GM23338 (cell line): Measurements from ENCODE around the gene NIPSNAP3A. TPM values are rescaled to one million over a fixed set of nuclear protein-coding genes. Genes with fewer than 3 reads are reported as not detected.

ENCODE experiments used
- ATAC-seq: fragments of 200-7000 bp; cut with Tn5 transposase; 3 replicates; pipeline ENCODE4 v1.9.1; 2020
- DNase-seq: peaks from one replicate; pipeline ENCODE4 v3.0.0-alpha.2; 2015; ENCODE audit warnings: low spot score
- H2AFZ ChIP-seq: fragments of 200-600 bp; sonication (generic); 2 replicates; pipeline ENCODE4 v1.8.0; 2016; ENCODE audit warnings: antibody characterized with exemption, mild to moderate bottlenecking, moderate library complexity
- H3F3A ChIP-seq: fragments of 200-600 bp; sonication (generic); replicated peaks from 2 replicates; pipeline ENCODE4 v1.8.0; 2017; ENCODE audit warnings: antibody characterized with exemption, mixed run types, low read depth
- H3K27ac ChIP-seq: fragments of 200-600 bp; sonication (generic); 2 replicates; pipeline ENCODE4 v1.6.1; 2016; ENCODE audit warnings: low read depth
- H3K27me3 ChIP-seq: fragments of 200-600 bp; sonication (generic); 2 replicates; pipeline ENCODE4 v1.8.0; 2016; ENCODE audit warnings: mild to moderate bottlenecking, mixed run types, moderate library complexity; ENCODE audit not compliant: insufficient read depth
- H3K36me3 ChIP-seq: fragments of 200-600 bp; sonication (generic); 2 replicates; pipeline ENCODE4 v1.8.0; 2016; ENCODE audit warnings: mild to moderate bottlenecking; ENCODE audit not compliant: insufficient read depth
- H3K4me1 ChIP-seq: fragments of 200-600 bp; sonication (generic); 2 replicates; pipeline ENCODE4 v1.8.0; 2016; ENCODE audit warnings: mild to moderate bottlenecking, moderate library complexity; ENCODE audit not compliant: insufficient read depth
- H3K4me2 ChIP-seq: fragments of 200-600 bp; sonication (generic); 2 replicates; pipeline ENCODE4 v1.7.1; 2017; ENCODE audit warnings: mixed run types
- H3K4me3 ChIP-seq: fragments of 200-600 bp; sonication (generic); 2 replicates; pipeline ENCODE4 v1.6.1; 2016; ENCODE audit warnings: mixed run types
- H3K79me2 ChIP-seq: fragments of 200-600 bp; sonication (generic); replicated peaks from 2 replicates; pipeline ENCODE4 v1.8.0; 2017; ENCODE audit warnings: mild to moderate bottlenecking; ENCODE audit not compliant: insufficient read depth
- H3K9me2 ChIP-seq: fragments of 200-600 bp; sonication (generic); 2 replicates; pipeline ENCODE4 v1.8.0; 2017; ENCODE audit not compliant: insufficient read depth
- H4K20me1 ChIP-seq: fragments of 200-600 bp; sonication (generic); replicated peaks from 2 replicates; pipeline ENCODE4 v1.8.0; 2017; ENCODE audit warnings: mild to moderate bottlenecking; ENCODE audit not compliant: insufficient read depth
- H3K27ac Mint-ChIP-seq: 2 replicates; pipeline ENCODE4 v1.8.0; 2020; ENCODE audit warnings: inconsistent platforms, mild to moderate bottlenecking, moderate library complexity, mixed read lengths
- H3K27me3 Mint-ChIP-seq: 3 replicates; pipeline ENCODE4 v1.8.0; 2022; ENCODE audit warnings: low read depth, mild to moderate bottlenecking, moderate library complexity, mixed read lengths, inconsistent platforms; ENCODE audit not compliant: insufficient read depth, poor library complexity
- H3K36me3 Mint-ChIP-seq: 3 replicates; pipeline ENCODE4 v1.8.0; 2021; ENCODE audit warnings: low read depth, mild to moderate bottlenecking, inconsistent platforms, moderate library complexity, mixed read lengths
- H3K4me1 Mint-ChIP-seq: 3 replicates; pipeline ENCODE4 v1.8.0; 2020; ENCODE audit warnings: mild to moderate bottlenecking, inconsistent platforms, mixed read lengths
- H3K4me3 Mint-ChIP-seq: 3 replicates; pipeline ENCODE4 v1.8.0; 2021; ENCODE audit warnings: moderate library complexity, mild to moderate bottlenecking, inconsistent platforms, mixed read lengths
- H3K9me3 Mint-ChIP-seq: 3 replicates; pipeline ENCODE4 v1.8.0; 2020; ENCODE audit warnings: moderate library complexity, mild to moderate bottlenecking, inconsistent platforms, mixed read lengths
- CREB1 ChIP-seq: fragments of 250-450 bp; sonication (Bioruptor Pico); IDR thresholded peaks from 2 replicates; pipeline ENCODE4 v1.5.0; 2020; ENCODE audit warnings: low read depth, mild to moderate bottlenecking, moderate library complexity
- ETS1 ChIP-seq: IDR thresholded peaks from 2 replicates; pipeline ENCODE4 v1.6.1; 2016; ENCODE audit warnings: antibody characterized with exemption
- EZH2 ChIP-seq: fragments of 200-600 bp; sonication (generic); IDR thresholded peaks from one replicate; pipeline ENCODE4 v1.8.0; 2017; ENCODE audit warnings: antibody characterized with exemption, mild to moderate bottlenecking, low read depth; ENCODE audit not compliant: unreplicated experiment
- EZH2phosphoT487 ChIP-seq: fragments of 200-600 bp; sonication (generic); IDR thresholded peaks from one replicate; pipeline ENCODE4 v1.8.1; 2018; ENCODE audit warnings: antibody characterized with exemption; ENCODE audit not compliant: unreplicated experiment
- JUNB ChIP-seq: IDR thresholded peaks from one replicate; pipeline ENCODE4 v1.6.1; 2016; ENCODE audit warnings: antibody characterized with exemption; ENCODE audit not compliant: unreplicated experiment
- NANOG ChIP-seq: IDR thresholded peaks from 2 replicates; pipeline ENCODE4 v1.6.1; 2016; ENCODE audit warnings: antibody characterized with exemption, borderline replicate concordance
- POLR2AphosphoS5 ChIP-seq: IDR thresholded peaks from 2 replicates; pipeline ENCODE4 v1.6.1; 2016; ENCODE audit warnings: antibody characterized with exemption, low read depth
- STAT1 ChIP-seq: IDR thresholded peaks from one replicate; pipeline ENCODE4 v1.6.1; 2016; ENCODE audit warnings: antibody characterized with exemption; ENCODE audit not compliant: unreplicated experiment
- ZNF114 ChIP-seq: fragments of 250-450 bp; sonication (Bioruptor Pico); IDR thresholded peaks from 2 replicates; pipeline ENCODE4 v1.5.0; 2020; ENCODE audit warnings: mild to moderate bottlenecking, moderate library complexity
- ZNF331 ChIP-seq: fragments of 250-450 bp; sonication (Bioruptor Pico); IDR thresholded peaks from 2 replicates; pipeline ENCODE4 v1.5.0; 2020; ENCODE audit warnings: low read depth, mild to moderate bottlenecking, moderate library complexity
- polyA plus RNA-seq: library from polyadenylated mRNA; unstranded; fragments of >200 nt; fragmentation: Nextera tagmentation; extraction: Ambion mirVana; gene quantifications from 2 replicates; pipeline ENCODE4 v1.2.1, GENCODE V29; 2016
- total RNA-seq: library from RNA; depleted of rRNA; stranded (reverse); fragments of >200 nt; shearing (Covaris generic); gene quantifications from 2 replicates; pipeline ENCODE4 v1.2.3, GENCODE V29; 2014
- TF ChIP-seq, protein P1 (sequence below): fragments of 250-450 bp; sonication (Bioruptor Pico); IDR thresholded peaks from 2 replicates; pipeline ENCODE4 v1.5.0; 2020; ENCODE audit warnings: mild to moderate bottlenecking, moderate library complexity
- TF ChIP-seq, protein P2 (sequence below), 2 experiments: fragments of 200-600 bp in 1 of 2; sonication (generic) in 1 of 2; conservative IDR thresholded peaks; 2 replicates each; pipeline versions ENCODE4 v1.5.1 to v1.6.1; 2016 to 2017; ENCODE audit warnings: antibody characterized with exemption in 2 of 2, low read depth in 2 of 2, mild to moderate bottlenecking in 2 of 2, moderate library complexity in 1 of 2
- TF ChIP-seq, protein P3 (sequence below): IDR thresholded peaks from one replicate; pipeline ENCODE4 v1.6.1; 2018; ENCODE audit warnings: antibody characterized with exemption; ENCODE audit not compliant: unreplicated experiment

The NIPSNAP3A gene
- total and polyA plus RNA-seq, 2 experiments from 2014 or later: 9.6 to 13.0 TPM

GRCh38 chr9:104788251-104788650, 40.8 kb downstream of the NIPSNAP3A start:
- Histone ChIP-seq H3K4me2 (no peak overlapping the region), H3K27ac (no peak overlapping the region), H3K4me1 (no peaks in the 10 kb centered on the region), H3K27me3 (no peaks in the 10 kb centered on the region), H3K36me3 (no peaks in the 10 kb centered on the region), H3K9me2 (no peaks in the 10 kb centered on the region), H3F3A (no peaks in the 10 kb centered on the region), H4K20me1 (no peaks in the 10 kb centered on the region), H3K4me3 (no peak overlapping the region), H3K79me2 (no peaks in the 10 kb centered on the region), H2AFZ (no peak overlapping the region)
- Mint-ChIP-seq H3K4me3 (no peak overlapping the region), H3K27me3 (no peaks in the 10 kb centered on the region), H3K4me1 (no peaks in the 10 kb centered on the region), H3K9me3 (no peaks in the 10 kb centered on the region), H3K36me3 (peaks cover 62% of the 10 kb centered on the region), H3K27ac (no peak overlapping the region)
- no peak for TF ChIP-seq EZH2
- no peak for TF ChIP-seq POLR2AphosphoS5
- no peak for TF ChIP-seq CREB1 (CRISPR knock-in tag)
- TF ChIP-seq ZNF331 (CRISPR knock-in tag): no peak
- no peak for TF ChIP-seq EZH2phosphoT487
- no peak for TF ChIP-seq STAT1
- no peak for TF ChIP-seq ZNF114 (CRISPR knock-in tag)
- TF ChIP-seq, protein P1, sequence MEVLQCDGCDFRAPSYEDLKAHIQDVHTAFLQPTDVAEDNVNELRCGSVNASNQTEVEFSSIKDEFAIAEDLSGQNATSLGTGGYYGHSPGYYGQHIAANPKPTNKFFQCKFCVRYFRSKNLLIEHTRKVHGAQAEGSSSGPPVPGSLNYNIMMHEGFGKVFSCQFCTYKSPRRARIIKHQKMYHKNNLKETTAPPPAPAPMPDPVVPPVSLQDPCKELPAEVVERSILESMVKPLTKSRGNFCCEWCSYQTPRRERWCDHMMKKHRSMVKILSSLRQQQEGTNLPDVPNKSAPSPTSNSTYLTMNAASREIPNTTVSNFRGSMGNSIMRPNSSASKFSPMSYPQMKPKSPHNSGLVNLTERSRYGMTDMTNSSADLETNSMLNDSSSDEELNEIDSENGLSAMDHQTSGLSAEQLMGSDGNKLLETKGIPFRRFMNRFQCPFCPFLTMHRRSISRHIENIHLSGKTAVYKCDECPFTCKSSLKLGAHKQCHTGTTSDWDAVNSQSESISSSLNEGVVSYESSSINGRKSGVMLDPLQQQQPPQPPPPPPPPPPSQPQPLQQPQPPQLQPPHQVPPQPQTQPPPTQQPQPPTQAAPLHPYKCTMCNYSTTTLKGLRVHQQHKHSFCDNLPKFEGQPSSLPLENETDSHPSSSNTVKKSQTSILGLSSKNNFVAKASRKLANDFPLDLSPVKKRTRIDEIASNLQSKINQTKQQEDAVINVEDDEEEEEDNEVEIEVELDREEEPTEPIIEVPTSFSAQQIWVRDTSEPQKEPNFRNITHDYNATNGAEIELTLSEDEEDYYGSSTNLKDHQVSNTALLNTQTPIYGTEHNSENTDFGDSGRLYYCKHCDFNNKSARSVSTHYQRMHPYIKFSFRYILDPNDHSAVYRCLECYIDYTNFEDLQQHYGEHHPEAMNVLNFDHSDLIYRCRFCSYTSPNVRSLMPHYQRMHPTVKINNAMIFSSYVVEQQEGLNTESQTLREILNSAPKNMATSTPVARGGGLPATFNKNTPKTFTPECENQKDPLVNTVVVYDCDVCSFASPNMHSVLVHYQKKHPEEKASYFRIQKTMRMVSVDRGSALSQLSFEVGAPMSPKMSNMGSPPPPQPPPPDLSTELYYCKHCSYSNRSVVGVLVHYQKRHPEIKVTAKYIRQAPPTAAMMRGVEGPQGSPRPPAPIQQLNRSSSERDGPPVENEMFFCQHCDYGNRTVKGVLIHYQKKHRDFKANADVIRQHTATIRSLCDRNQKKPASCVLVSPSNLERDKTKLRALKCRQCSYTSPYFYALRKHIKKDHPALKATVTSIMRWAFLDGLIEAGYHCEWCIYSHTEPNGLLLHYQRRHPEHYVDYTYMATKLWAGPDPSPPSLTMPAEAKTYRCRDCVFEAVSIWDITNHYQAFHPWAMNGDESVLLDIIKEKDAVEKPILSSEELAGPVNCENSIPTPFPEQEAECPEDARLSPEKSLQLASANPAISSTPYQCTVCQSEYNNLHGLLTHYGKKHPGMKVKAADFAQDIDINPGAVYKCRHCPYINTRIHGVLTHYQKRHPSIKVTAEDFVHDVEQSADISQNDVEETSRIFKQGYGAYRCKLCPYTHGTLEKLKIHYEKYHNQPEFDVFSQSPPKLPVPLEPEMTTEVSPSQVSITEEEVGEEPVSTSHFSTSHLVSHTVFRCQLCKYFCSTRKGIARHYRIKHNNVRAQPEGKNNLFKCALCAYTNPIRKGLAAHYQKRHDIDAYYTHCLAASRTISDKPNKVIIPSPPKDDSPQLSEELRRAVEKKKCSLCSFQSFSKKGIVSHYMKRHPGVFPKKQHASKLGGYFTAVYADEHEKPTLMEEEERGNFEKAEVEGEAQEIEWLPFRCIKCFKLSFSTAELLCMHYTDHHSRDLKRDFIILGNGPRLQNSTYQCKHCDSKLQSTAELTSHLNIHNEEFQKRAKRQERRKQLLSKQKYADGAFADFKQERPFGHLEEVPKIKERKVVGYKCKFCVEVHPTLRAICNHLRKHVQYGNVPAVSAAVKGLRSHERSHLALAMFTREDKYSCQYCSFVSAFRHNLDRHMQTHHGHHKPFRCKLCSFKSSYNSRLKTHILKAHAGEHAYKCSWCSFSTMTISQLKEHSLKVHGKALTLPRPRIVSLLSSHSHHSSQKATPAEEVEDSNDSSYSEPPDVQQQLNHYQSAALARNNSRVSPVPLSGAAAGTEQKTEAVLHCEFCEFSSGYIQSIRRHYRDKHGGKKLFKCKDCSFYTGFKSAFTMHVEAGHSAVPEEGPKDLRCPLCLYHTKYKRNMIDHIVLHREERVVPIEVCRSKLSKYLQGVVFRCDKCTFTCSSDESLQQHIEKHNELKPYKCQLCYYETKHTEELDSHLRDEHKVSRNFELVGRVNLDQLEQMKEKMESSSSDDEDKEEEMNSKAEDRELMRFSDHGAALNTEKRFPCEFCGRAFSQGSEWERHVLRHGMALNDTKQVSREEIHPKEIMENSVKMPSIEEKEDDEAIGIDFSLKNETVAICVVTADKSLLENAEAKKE (CRISPR knock-in tag): no peak
- no peak for TF ChIP-seq JUNB
- TF ChIP-seq, protein P2, sequence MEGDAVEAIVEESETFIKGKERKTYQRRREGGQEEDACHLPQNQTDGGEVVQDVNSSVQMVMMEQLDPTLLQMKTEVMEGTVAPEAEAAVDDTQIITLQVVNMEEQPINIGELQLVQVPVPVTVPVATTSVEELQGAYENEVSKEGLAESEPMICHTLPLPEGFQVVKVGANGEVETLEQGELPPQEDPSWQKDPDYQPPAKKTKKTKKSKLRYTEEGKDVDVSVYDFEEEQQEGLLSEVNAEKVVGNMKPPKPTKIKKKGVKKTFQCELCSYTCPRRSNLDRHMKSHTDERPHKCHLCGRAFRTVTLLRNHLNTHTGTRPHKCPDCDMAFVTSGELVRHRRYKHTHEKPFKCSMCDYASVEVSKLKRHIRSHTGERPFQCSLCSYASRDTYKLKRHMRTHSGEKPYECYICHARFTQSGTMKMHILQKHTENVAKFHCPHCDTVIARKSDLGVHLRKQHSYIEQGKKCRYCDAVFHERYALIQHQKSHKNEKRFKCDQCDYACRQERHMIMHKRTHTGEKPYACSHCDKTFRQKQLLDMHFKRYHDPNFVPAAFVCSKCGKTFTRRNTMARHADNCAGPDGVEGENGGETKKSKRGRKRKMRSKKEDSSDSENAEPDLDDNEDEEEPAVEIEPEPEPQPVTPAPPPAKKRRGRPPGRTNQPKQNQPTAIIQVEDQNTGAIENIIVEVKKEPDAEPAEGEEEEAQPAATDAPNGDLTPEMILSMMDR (conservative IDR thresholded peaks at IDR 0.05; ENCODE audit: low read depth in 2 of 2): no peak
- TF ChIP-seq NANOG: no peak
- TF ChIP-seq, protein P3, sequence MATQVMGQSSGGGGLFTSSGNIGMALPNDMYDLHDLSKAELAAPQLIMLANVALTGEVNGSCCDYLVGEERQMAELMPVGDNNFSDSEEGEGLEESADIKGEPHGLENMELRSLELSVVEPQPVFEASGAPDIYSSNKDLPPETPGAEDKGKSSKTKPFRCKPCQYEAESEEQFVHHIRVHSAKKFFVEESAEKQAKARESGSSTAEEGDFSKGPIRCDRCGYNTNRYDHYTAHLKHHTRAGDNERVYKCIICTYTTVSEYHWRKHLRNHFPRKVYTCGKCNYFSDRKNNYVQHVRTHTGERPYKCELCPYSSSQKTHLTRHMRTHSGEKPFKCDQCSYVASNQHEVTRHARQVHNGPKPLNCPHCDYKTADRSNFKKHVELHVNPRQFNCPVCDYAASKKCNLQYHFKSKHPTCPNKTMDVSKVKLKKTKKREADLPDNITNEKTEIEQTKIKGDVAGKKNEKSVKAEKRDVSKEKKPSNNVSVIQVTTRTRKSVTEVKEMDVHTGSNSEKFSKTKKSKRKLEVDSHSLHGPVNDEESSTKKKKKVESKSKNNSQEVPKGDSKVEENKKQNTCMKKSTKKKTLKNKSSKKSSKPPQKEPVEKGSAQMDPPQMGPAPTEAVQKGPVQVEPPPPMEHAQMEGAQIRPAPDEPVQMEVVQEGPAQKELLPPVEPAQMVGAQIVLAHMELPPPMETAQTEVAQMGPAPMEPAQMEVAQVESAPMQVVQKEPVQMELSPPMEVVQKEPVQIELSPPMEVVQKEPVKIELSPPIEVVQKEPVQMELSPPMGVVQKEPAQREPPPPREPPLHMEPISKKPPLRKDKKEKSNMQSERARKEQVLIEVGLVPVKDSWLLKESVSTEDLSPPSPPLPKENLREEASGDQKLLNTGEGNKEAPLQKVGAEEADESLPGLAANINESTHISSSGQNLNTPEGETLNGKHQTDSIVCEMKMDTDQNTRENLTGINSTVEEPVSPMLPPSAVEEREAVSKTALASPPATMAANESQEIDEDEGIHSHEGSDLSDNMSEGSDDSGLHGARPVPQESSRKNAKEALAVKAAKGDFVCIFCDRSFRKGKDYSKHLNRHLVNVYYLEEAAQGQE: no peak
- no peak for TF ChIP-seq ETS1
- DNase-seq (no peak), ATAC-seq (no peak)
